Activated CD4-positive, alpha-beta T cell treated with anti-CD3 and anti-CD28 coated beads, Interleukin-2, amount 10 ng/mL, durations not matched to agents 7 days and 5 days (primary cell): Measurements from ENCODE around the gene IL1RAP. TPM values are rescaled to one million over a fixed set of nuclear protein-coding genes. Genes with fewer than 3 reads are reported as not detected.

ENCODE experiments used
- CTCF ChIA-PET: fragments of 350-600 bp; sonication (Branson Sonifier 250); formaldehyde crosslinking; loops from one replicate; lab custom pipeline; 2021; ENCODE audit warnings: antibody characterized with exemption; lab: Charles Lee
- POLR2A ChIA-PET: fragments of 350-600 bp; sonication (Branson Sonifier 250); formaldehyde crosslinking; loops from one replicate; lab custom pipeline; 2021; ENCODE audit warnings: antibody characterized with exemption; lab: Charles Lee
- DNase-seq: peaks from one replicate; pipeline ENCODE4 v3.0.0-alpha.2; 2020
- H3K27ac Mint-ChIP-seq: one replicate; pipeline ENCODE4 v1.8.0; 2021; ENCODE audit warnings: mild to moderate bottlenecking, moderate library complexity, mixed read lengths
- H3K27me3 Mint-ChIP-seq: one replicate; pipeline ENCODE4 v1.8.0; 2021; ENCODE audit warnings: mixed read lengths
- H3K36me3 Mint-ChIP-seq: one replicate; pipeline ENCODE4 v1.8.0; 2021; ENCODE audit warnings: low read depth, mixed read lengths
- H3K4me1 Mint-ChIP-seq: one replicate; pipeline ENCODE4 v1.8.0; 2021; ENCODE audit warnings: mixed read lengths
- H3K4me3 Mint-ChIP-seq: one replicate; pipeline ENCODE4 v1.8.0; 2021; ENCODE audit warnings: mild to moderate bottlenecking, moderate library complexity, mixed read lengths
- H3K9me3 Mint-ChIP-seq: one replicate; pipeline ENCODE4 v1.8.0; 2021; ENCODE audit warnings: mixed read lengths
- total RNA-seq, 2 experiments: library from RNA; stranded (reverse); gene quantifications; one replicate each; pipeline ENCODE4 v1.2.3, GENCODE V29; 2021

Gene IL1RAP
- total RNA-seq, 2 experiments from 2014 or later: 7.2 to 8.2 TPM

DNA sequence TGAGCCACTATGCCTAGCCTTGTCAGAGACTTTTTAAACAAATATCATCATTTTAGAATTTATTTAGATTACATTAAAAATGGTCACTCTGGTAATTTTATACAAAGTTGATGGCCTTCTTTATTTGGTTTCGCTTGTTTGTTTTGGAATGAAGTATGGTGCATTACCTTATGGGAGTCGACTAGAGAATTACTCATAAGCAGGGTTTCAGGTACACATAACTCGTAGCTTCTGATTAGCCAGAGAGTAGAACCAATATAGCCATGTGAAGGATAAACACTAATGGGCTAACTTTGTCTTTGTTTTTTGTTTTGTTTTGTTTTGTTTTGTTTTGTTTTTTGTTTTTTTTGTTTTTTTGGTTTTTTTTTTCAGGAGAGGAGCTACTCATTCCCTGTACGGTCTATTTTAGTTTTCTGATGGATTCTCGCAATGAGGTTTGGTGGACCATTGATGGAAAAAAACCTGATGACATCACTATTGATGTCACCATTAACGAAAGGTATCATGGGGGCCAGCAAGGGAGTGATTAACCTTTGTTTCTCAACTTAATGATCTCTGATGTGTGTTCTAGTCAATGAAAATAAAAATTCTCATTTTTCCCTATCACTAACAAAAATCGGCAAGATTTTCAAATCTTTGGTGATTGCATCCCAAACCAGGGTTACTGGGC, 113.2 kb downstream of the IL1RAP start:
- H3K27me3 Mint-ChIP-seq: no peaks in the 10 kb centered on the region
- CTCF ChIA-PET: no interaction called here
- H3K36me3 Mint-ChIP-seq: peaks cover 27% of the 10 kb centered on the region

DNA sequence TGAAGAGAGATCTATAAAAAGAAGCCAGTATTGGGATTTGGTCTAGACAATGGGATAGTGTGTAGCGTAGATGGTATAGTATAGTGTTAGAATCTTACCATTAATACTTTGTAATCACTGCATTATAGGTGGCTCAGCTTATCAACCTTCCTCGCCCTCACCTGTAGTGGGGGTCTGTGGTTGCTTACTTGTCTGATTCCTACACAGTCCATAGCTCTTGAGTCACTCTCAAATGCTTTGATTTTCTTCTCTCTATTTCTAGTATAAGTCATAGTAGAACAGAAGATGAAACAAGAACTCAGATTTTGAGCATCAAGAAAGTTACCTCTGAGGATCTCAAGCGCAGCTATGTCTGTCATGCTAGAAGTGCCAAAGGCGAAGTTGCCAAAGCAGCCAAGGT, 115.2 kb downstream of the IL1RAP start:
- CTCF ChIA-PET: interaction anchor here (0.6 to 2.0 kb wide), 2 partner anchors 11 to 42 kb away, joined by 3 to 4 read pairs; no protein-coding TSS in a partner anchor

More for the DNA sequence above, 113.2 kb downstream of the IL1RAP start:
- Mint-ChIP-seq H3K4me3 (no peak overlapping the region), H3K9me3 (peaks cover 4% of the 10 kb centered on the region), H3K4me1 (peaks cover 21% of the 10 kb centered on the region), H3K27ac (no peak overlapping the region)
- POLR2A ChIA-PET: no interaction called here
- DNase-seq: no peak

DNA sequence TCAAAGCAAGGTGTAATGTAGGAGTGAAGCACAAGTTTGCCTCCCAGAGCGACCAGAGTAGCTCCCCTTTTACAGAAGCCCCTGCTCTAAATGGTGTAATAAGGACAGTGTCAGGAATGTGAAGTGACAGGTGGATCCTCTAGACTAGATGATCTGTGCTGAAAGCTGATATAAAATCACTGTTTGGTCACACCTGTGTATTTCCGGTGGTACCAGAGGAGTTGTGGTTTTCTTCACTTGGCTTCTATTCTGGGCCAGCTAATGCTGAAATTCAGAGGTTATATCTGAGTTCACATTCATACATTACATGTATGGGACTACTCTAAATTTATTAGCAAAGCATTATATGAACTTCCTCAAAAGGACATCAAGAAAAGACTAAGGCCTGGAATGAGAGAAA, 117.4 kb downstream of the IL1RAP start:
- Mint-ChIP-seq H3K27ac (no peak overlapping the region), H3K4me3 (no peak overlapping the region)
- POLR2A ChIA-PET: no interaction called here

More for the DNA sequence above, 115.2 kb downstream of the IL1RAP start:
- no peak for DNase-seq
- POLR2A ChIA-PET: no interaction called here
- Mint-ChIP-seq H3K4me3 (no peak overlapping the region), H3K4me1 (peaks cover 16% of the 10 kb centered on the region), H3K36me3 (peaks cover 19% of the 10 kb centered on the region), H3K27me3 (no peaks in the 10 kb centered on the region), H3K27ac (no peak overlapping the region), H3K9me3 (peaks cover 4% of the 10 kb centered on the region)

DNA sequence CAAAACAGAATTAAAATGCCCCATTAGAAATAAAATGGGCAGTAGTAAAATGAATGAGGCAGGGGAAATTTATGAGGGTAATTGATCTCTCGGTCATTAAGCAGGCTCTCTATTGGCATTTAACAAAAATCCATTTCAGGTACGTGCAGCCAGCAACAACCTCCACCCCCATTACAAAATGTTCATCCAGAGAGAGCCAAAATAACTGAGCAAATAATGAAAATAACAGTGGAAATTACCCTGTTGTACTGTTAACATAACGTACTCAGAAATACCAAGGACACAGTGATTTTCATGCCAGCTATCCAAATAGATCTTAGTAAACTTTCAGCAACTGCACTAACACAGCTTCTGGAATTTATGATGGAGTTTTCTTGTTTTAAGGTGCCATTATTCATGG, 127.7 kb downstream of the IL1RAP start:
- Mint-ChIP-seq H3K9me3 (no peaks in the 10 kb centered on the region), H3K4me3 (no peak overlapping the region), H3K27ac (no peak overlapping the region), H3K27me3 (no peaks in the 10 kb centered on the region), H3K36me3 (peaks cover 6% of the 10 kb centered on the region), H3K4me1 (no peaks in the 10 kb centered on the region)
- no peak for DNase-seq
- POLR2A ChIA-PET: no interaction called here
- CTCF ChIA-PET: interaction anchor here (1.0 kb wide), 1 partner anchor 134 kb away, joined by 6 read pairs; no protein-coding TSS in a partner anchor

More for the DNA sequence above, 117.4 kb downstream of the IL1RAP start:
- no peak for DNase-seq
- Mint-ChIP-seq H3K4me1 (peaks cover 8% of the 10 kb centered on the region), H3K27me3 (no peaks in the 10 kb centered on the region), H3K9me3 (no peaks in the 10 kb centered on the region), H3K36me3 (peaks cover 7% of the 10 kb centered on the region)
- CTCF ChIA-PET: interaction anchor here (1.2 kb wide), 1 partner anchor 18 kb away, joined by 3 read pairs; no protein-coding TSS in a partner anchor

DNA sequence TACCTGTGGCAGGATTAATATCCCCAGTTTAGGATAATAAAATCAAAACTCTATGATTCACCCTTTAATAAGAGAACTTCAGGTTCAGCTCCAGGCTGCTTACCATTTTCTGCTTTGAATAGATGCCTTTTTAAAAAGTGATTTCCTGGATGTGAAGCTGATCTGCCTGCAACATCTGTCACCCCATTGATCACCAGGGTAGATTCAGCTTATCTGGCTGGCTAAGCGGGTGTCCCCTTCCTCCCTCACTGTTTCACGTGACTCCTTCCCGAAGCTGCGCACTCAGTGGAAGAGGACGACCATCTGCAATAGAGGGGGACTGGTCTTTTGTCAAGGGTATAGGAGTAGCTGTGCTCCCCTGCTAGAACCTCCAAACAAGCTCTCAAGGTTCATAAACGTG, 128.1 kb downstream of the IL1RAP start:
- Mint-ChIP-seq H3K4me3 (no peak overlapping the region), H3K27ac (no peak overlapping the region), H3K4me1 (no peaks in the 10 kb centered on the region), H3K27me3 (no peaks in the 10 kb centered on the region), H3K9me3 (no peaks in the 10 kb centered on the region), H3K36me3 (peaks cover 7% of the 10 kb centered on the region)
- ChIA-PET POLR2A (no interaction called here), CTCF (interaction anchor here (0.9 to 1.4 kb wide), 3 partner anchors 13 to 135 kb away, joined by 3 to 6 read pairs (median 4); no protein-coding TSS in a partner anchor)
- DNase-seq: no peak

DNA sequence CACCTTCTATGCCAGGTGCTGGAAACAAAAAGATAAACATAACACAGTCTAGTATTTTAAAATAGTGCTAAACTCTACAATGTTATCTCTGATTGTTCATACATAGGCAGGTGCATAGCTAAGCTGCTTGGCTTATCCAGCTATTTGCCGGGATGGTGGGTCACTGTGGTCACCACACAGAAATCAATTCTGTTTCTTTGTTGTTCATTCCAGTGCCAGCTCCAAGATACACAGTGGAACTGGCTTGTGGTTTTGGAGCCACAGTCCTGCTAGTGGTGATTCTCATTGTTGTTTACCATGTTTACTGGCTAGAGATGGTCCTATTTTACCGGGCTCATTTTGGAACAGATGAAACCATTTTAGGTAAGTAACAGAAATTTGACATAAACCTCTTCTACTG, 130.2 kb downstream of the IL1RAP start:
- POLR2A ChIA-PET: no interaction called here
- Mint-ChIP-seq H3K4me3 (no peak overlapping the region), H3K27ac (no peak overlapping the region), H3K4me1 (no peaks in the 10 kb centered on the region), H3K27me3 (no peaks in the 10 kb centered on the region), H3K9me3 (no peaks in the 10 kb centered on the region), H3K36me3 (peaks cover 14% of the 10 kb centered on the region)
- no peak for DNase-seq
- CTCF ChIA-PET: no interaction called here

DNA sequence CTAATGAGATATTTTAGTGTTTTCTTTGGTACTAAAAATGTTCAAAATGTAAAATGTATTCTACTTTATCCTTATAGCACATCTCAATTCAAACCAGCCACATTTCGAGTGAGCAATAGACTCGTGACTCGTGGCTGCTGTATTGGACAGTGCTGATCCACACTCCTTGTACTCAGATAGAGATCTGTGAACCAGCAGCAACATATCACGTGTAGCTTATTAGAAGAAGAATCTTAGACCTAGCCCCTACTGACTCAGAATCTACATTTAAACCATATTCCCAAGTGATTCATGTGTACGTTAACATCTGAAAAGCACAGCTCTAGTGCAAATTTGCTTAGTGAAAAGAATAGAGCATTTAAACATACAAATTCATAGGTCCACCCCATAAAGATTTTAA, 130.9 kb downstream of the IL1RAP start:
- CTCF ChIA-PET: no interaction called here
- H3K4me3 Mint-ChIP-seq: no peak overlapping the region
- H3K27ac Mint-ChIP-seq: no peak overlapping the region
- POLR2A ChIA-PET: no interaction called here
- no peak for DNase-seq
- H3K27me3 Mint-ChIP-seq: no peaks in the 10 kb centered on the region
- peaks cover 14% of the 10 kb centered on the region for H3K36me3 Mint-ChIP-seq
- no peaks in the 10 kb centered on the region for H3K9me3 Mint-ChIP-seq
- no peaks in the 10 kb centered on the region for H3K4me1 Mint-ChIP-seq

DNA sequence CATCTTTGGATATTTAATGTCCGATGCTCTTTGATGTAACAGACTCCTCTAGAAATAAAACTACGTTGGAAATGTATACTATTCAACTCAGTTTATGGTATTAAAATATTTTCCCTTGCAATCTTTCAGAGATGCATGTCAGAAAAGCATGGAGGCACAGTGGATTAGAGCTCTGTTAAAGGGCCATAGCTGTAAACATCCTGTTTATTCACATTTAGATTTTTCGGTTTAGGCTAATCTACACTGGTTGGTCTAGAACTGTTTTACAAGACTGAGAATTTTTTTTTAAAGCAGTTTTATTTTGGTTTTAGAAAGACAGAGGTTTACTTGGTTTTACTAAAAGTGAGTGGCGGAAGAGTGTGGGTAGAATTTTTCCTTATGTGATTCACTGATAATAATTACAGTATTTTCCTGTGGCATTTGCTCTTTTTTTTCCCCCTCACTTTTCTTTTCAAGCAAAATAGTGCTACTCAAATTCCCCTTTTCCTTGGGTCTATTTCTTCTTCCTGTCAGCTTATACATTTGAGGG, 132.1 kb downstream of the IL1RAP start:
- ChIA-PET CTCF (no interaction called here), POLR2A (no interaction called here)
- H3K4me3 Mint-ChIP-seq: no peak overlapping the region
- peaks cover 14% of the 10 kb centered on the region for H3K36me3 Mint-ChIP-seq
- no peaks in the 10 kb centered on the region for H3K9me3 Mint-ChIP-seq
- no peaks in the 10 kb centered on the region for H3K4me1 Mint-ChIP-seq
- H3K27me3 Mint-ChIP-seq: no peaks in the 10 kb centered on the region
- DNase-seq: no peak
- H3K27ac Mint-ChIP-seq: no peak overlapping the region

DNA sequence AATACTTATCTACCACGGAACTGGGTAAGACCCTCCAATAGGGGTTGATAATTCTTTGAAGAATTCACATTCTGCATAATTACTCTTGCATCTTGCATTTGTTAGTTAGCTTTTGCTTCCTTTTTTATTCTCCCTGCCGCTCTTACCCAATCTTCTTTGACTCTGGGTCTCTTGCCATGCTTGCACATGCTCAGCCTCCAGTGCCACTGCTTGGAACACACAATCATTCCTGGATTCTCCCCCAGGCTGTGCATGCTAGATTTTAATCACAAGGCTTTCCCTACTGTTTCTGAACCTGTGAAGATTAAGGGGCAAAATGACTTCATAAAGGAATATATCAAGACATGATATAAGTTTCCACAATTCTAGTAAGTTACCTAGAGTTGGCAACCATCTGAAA, 133.1 kb downstream of the IL1RAP start:
- ChIA-PET POLR2A (no interaction called here), CTCF (no interaction called here)
- H3K27me3 Mint-ChIP-seq: no peaks in the 10 kb centered on the region
- H3K4me1 Mint-ChIP-seq: no peaks in the 10 kb centered on the region
- H3K36me3 Mint-ChIP-seq: peaks cover 14% of the 10 kb centered on the region
- no peak overlapping the region for H3K27ac Mint-ChIP-seq
- no peak overlapping the region for H3K4me3 Mint-ChIP-seq
- no peaks in the 10 kb centered on the region for H3K9me3 Mint-ChIP-seq
- DNase-seq: no peak

DNA sequence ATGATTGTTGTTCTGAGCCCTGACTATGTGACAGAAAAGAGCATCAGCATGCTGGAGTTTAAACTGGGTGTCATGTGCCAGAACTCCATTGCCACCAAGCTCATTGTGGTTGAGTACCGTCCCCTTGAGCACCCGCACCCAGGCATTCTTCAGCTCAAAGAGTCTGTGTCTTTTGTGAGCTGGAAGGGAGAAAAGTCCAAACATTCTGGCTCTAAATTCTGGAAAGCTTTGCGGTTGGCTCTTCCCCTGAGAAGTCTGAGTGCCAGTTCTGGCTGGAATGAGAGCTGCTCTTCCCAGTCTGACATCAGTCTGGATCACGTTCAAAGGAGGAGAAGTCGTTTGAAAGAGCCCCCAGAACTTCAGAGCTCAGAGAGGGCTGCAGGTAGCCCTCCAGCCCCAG, 142.0 kb downstream of the IL1RAP start:
- peaks cover 4% of the 10 kb centered on the region for H3K27me3 Mint-ChIP-seq
- ChIA-PET POLR2A (no interaction called here), CTCF (interaction anchor here (1.5 kb wide), 1 partner anchor 13 kb away, joined by 3 read pairs; no protein-coding TSS in a partner anchor)
- no peaks in the 10 kb centered on the region for H3K9me3 Mint-ChIP-seq
- no peak overlapping the region for H3K4me3 Mint-ChIP-seq
- no peak for DNase-seq
- H3K4me1 Mint-ChIP-seq: no peaks in the 10 kb centered on the region
- no peaks in the 10 kb centered on the region for H3K36me3 Mint-ChIP-seq
- H3K27ac Mint-ChIP-seq: no peak overlapping the region

DNA sequence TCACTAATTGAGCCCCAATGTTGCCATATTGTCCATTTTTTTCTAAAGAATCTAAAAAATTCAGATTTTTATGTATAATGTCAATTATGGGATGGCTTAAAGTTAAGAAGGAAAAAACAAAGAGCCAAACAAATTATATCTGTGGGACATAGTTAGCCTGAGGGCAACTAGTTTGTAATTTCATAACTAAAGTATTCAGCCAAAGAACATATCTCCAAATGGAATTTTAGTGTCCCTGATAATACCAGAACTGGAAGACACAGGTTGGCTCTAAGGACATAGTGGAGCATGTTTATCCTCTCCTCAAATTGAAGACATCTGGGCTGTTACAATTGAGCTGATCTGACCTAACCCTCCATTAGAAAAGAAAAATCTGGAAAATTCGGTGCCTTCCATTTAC, 144.2 kb downstream of the IL1RAP start:
- no peaks in the 10 kb centered on the region for H3K36me3 Mint-ChIP-seq
- no peaks in the 10 kb centered on the region for H3K4me1 Mint-ChIP-seq
- no peak overlapping the region for H3K27ac Mint-ChIP-seq
- POLR2A ChIA-PET: no interaction called here
- DNase-seq: no peak
- no peak overlapping the region for H3K4me3 Mint-ChIP-seq
- H3K9me3 Mint-ChIP-seq: no peaks in the 10 kb centered on the region
- peaks cover 12% of the 10 kb centered on the region for H3K27me3 Mint-ChIP-seq
- CTCF ChIA-PET: interaction anchor here (0.8 to 0.9 kb wide), 2 partner anchors 15 to 18 kb away, joined by 3 read pairs; no protein-coding TSS in a partner anchor

DNA sequence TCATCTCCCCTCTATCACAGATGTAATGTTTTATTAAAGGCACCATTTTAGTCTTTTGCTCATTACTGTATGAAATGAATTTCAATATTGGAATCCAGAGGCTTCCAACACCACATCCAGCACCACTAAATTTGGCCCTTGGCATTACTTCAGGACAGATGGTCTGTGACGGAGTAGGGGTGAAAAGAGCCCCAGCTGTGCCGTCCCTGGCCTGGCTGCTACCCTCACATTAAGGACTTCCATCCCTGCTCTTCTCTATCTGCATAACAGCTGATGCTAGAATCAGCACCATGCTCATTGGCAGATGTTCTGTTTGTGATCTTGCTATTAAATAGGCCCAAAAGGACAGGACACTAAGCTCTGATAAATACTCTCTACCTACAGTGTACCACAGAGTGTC, 152.9 kb downstream of the IL1RAP start:
- no peak for DNase-seq
- H3K4me1 Mint-ChIP-seq: no peaks in the 10 kb centered on the region
- POLR2A ChIA-PET: no interaction called here
- no peak overlapping the region for H3K27ac Mint-ChIP-seq
- CTCF ChIA-PET: no interaction called here
- peaks cover 9% of the 10 kb centered on the region for H3K27me3 Mint-ChIP-seq
- no peak overlapping the region for H3K4me3 Mint-ChIP-seq
- H3K9me3 Mint-ChIP-seq: no peaks in the 10 kb centered on the region
- H3K36me3 Mint-ChIP-seq: no peaks in the 10 kb centered on the region

DNA sequence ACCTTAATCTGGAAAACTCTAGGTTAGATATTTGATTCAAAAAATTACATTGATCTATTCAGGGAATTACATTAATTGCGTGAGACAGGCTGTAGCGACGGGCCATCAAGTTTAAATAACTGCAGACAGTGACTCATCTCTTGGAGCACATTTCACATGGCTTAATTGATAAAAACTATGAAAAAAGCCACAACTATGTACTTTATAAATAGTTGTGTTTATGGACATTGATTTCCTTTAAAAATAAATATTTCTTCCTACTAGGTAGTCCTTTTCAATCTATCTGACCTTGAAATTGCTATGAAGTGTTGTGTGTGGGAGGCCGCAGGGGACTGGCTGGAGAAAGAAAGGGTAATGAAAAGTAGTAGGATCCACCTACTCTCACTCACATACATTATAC, 157.8 kb downstream of the IL1RAP start:
- Mint-ChIP-seq H3K27ac (no peak overlapping the region), H3K9me3 (peaks cover 3% of the 10 kb centered on the region), H3K4me1 (no peaks in the 10 kb centered on the region), H3K36me3 (no peaks in the 10 kb centered on the region), H3K4me3 (no peak overlapping the region), H3K27me3 (peaks cover 11% of the 10 kb centered on the region)
- CTCF ChIA-PET: no interaction called here
- POLR2A ChIA-PET: no interaction called here
- DNase-seq: no peak
